ENCODE measurements around the gene LXN. TPM values are rescaled to one million over a fixed set of nuclear protein-coding genes. Genes with fewer than 3 reads are reported as not detected.

The LXN gene
- total and polyA plus RNA-seq, 2 of the 8 experiments (the other 6 are each of a cell fraction or from before 2014, with no cell fraction given), result 3.2 to 4.7 TPM

- Histone ChIP-seq H2BK20ac (ENCODE audit: low read length) (no peak overlapping the region), H2BK15ac (ENCODE audit: low read length) (no peak overlapping the region), H4K5ac (ENCODE audit: insufficient read length, low read depth, low read length) (no peak overlapping the region), H2BK120ac (replicated peaks; ENCODE audit: low read depth, low read length) (no peak overlapping the region), H3K27me3 (replicated peaks in 1 of 4; ENCODE audit: control insufficient read depth in 3 of 4, extremely low read depth in 1 of 4, insufficient read depth in 3 of 4, low read length in 3 of 4) (no peaks in the 10 kb centered on the region), H3K79me2 (ENCODE audit: control insufficient read depth in 1 of 2, insufficient read depth in 2 of 2, low read length in 2 of 2) (no peaks in the 10 kb centered on the region), H3K4ac (replicated peaks; ENCODE audit: insufficient read length, low read depth, low read length) (no peak overlapping the region), H3K9me3 (ENCODE audit: insufficient read depth in 2 of 2, low read depth in 1 of 2, low read length in 1 of 2) (no peaks in the 10 kb centered on the region), H3K27ac (ENCODE audit: low read depth, low read length) (no peak overlapping the region), H3K18ac (ENCODE audit: extremely low read depth, low read length) (no peak overlapping the region), H4K8ac (ENCODE audit: extremely low read depth, insufficient read depth, low read length) (peak overlapping the region; percentile 36; the same call in 1 of the 2 replicates), H4K20me1 (replicated peaks in 1 of 2; ENCODE audit: control insufficient read depth in 1 of 2, insufficient read depth in 2 of 2, low read length in 2 of 2) (peaks cover 0 to 3% of the 10 kb centered on the region in 2 experiments), H3K9ac (replicated peaks in 1 of 4; ENCODE audit: extremely low read depth in 1 of 4, low read depth in 3 of 4, low read length in 3 of 4) (no peak overlapping the region), H2BK12ac (ENCODE audit: low read depth, low read length) (no peak overlapping the region), H3K23me2 (ENCODE audit: low read depth, low read length) (no peaks in the 10 kb centered on the region; the same call in 1 of the 2 replicates), H3K4me3 (ENCODE audit: extremely low read depth in 1 of 4, insufficient read depth in 2 of 4, low read depth in 3 of 4, low read length in 4 of 4) (no peak overlapping the region), H2AK5ac (ENCODE audit: low read depth, low read length) (no peak overlapping the region), H3K36me3 (ENCODE audit: control insufficient read depth in 2 of 4, insufficient read depth in 4 of 4, low read length in 3 of 4) (no peaks in the 10 kb centered on the region; a peak in 1 of 8 replicates), H4K91ac (replicated peaks; ENCODE audit: insufficient read length, low read length) (no peak overlapping the region), H3K23ac (ENCODE audit: insufficient read length) (no peak overlapping the region), H3K14ac (ENCODE audit: insufficient read length) (no peak overlapping the region), H3K56ac (replicated peaks; ENCODE audit: insufficient read length, low read depth, low read length) (no peak overlapping the region), H2BK5ac (ENCODE audit: low read depth, low read length) (no peak overlapping the region), H3K4me2 (ENCODE audit: insufficient read depth in 1 of 2, low read depth in 2 of 2, low read length in 2 of 2) (no peak overlapping the region), H3K79me1 (ENCODE audit: low read depth, low read length) (no peaks in the 10 kb centered on the region), H2AFZ (ENCODE audit: low read length) (no peak overlapping the region), H3K4me1 (replicated peaks in 1 of 4; ENCODE audit: control insufficient read depth in 3 of 4, insufficient read depth in 4 of 4, low read length in 3 of 4) (no peaks in the 10 kb centered on the region; a peak in 1 of 7 replicates)
- no peak for FAIRE-seq
- WGBS, 2 experiments (ENCODE audit: extremely low coverage in 1 of 2, insufficient coverage in 1 of 2, insufficient read length in 1 of 2, insufficient replicate concordance in 2 of 2, low coverage in 1 of 2, low lambda C conversion rate in 2 of 2, missing lambda C conversion rate in 1 of 2), result 96% methylated on average over 2 of the region's 2 CpGs; no CpG with 5 or more reads in 1 of the 2 experiments
- ChIA-PET CTCF (ENCODE audit: partially characterized antibody) (interaction anchor here (0.8 to 5.0 kb wide), 4 partner anchors 10 to 77 kb away, joined by 3 to 40 read pairs (median 4); no protein-coding TSS in a partner anchor), POLR2A (ENCODE audit: partially characterized antibody) (no interaction called here)
- no peak for DNase-seq (ENCODE audit: low read depth in 1 of 2, low spot score in 2 of 2)
- TF ChIP-seq JUND (IDR thresholded peaks at IDR 0.05; ENCODE audit: low read length), result no peak
- no peak for TF ChIP-seq CBX8 (IDR thresholded peaks at IDR 0.05; ENCODE audit: borderline replicate concordance, low read depth, low read length)
- no peak for TF ChIP-seq RAD21 (IDR thresholded peaks at IDR 0.05 in 1 of 2, conservative IDR thresholded peaks at IDR 0.05 in 1 of 2; ENCODE audit: low read depth in 2 of 2, low read length in 2 of 2)
- no peak for TF ChIP-seq SP1 (IDR thresholded peaks at IDR 0.05; ENCODE audit: low read depth, low read length)
- no peak for TF ChIP-seq TCF12 (IDR thresholded peaks at IDR 0.05; ENCODE audit: low read depth, low read length)
- TF ChIP-seq FOSL1 (IDR thresholded peaks at IDR 0.05; ENCODE audit: insufficient read depth, low read depth, low read length), result no peak
- no peak for TF ChIP-seq CREB1 (IDR thresholded peaks at IDR 0.05)
- no peak for TF ChIP-seq NRF1 (IDR thresholded peaks at IDR 0.05; ENCODE audit: low read depth, low read length)
- TF ChIP-seq RNF2 (IDR thresholded peaks at IDR 0.05; ENCODE audit: borderline replicate concordance, low read depth, low read length, missing control alignments, poor library complexity, severe bottlenecking), result no peak
- no peak for TF ChIP-seq RXRA (IDR thresholded peaks at IDR 0.05; ENCODE audit: insufficient read depth, low read depth, low read length)
- TF ChIP-seq POU5F1 (IDR thresholded peaks at IDR 0.05; ENCODE audit: low read depth, low read length), result no peak
- no peak for TF ChIP-seq GTF2F1 (IDR thresholded peaks at IDR 0.05; ENCODE audit: borderline replicate concordance, low read depth, low read length)
- TF ChIP-seq CHD1 (IDR thresholded peaks at IDR 0.05; ENCODE audit: low read depth, low read length), result no peak
- TF ChIP-seq CEBPB (IDR thresholded peaks at IDR 0.05; ENCODE audit: low read depth, low read length), result no peak
- TF ChIP-seq HDAC6 (IDR thresholded peaks at IDR 0.05; ENCODE audit: low read depth, low read length), result no peak
Measured at GRCh38 chr3:158717576-158717975, 45.1 kb upstream of the LXN start.

Data from H1 (cell line).